Stimulated activated CD8-positive, alpha-beta memory T cell treated with anti-CD3 and anti-CD28 coated beads, Interleukin-12 subunit alpha, Interleukin-12 subunit beta, amount 100 ng/mL, for 24 hours (primary cell): Measurements from ENCODE around the gene FBLN2.

Experiments used
- DNase-seq: peaks from one replicate; pipeline ENCODE4 v3.0.0-alpha.2; 2020; ENCODE audit errors: extremely low read depth

FBLN2 gene

DNA sequence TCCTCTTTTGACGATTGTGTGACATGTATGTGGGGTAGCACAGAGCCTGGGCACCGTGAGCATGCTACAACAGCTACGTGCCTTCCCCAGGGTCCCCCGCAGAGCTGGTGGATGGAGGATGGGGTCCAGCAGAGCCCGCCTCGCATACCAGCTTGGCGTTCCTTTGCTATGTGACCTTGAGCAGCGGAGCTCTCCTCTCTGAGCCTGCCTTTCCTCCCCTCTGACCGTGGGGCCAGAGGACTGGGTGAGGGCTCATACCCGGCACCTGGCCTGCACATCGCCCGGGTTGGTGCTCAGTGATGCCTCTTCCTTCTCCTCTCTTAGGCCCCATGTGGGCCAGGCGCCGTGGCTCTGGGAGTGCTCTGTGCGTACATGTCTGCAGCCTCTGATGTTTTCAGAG lies 73.4 kb downstream of the FBLN2 start:
- no peak for DNase-seq

DNA sequence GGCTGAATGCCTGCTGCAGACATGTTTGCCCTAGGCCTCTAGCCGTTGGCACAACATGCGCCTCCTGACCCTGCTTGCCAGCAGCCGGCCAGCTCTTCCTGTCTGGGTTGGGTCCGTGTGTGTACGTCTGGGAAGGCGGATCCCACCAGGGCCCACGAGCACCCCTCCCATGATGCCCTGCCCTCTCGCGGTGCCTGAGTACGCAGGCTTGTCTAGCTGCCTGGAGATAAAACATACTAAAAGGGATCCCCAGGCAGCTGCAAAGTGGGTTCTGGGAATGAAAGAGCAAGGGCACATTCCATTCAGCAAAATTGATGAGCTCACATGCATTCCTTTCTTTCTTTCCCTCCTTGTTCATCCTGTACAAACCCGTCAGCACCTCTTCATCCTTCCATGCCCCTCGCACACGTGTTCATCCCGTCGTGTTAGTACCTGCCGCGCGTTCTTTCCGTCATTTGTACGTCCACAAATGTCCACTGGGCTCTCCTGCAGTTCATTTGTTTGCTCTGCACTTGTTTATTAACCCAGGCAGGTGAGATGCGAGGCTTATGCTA lies 74.3 kb downstream of the FBLN2 start:
- no peak for DNase-seq

DNA sequence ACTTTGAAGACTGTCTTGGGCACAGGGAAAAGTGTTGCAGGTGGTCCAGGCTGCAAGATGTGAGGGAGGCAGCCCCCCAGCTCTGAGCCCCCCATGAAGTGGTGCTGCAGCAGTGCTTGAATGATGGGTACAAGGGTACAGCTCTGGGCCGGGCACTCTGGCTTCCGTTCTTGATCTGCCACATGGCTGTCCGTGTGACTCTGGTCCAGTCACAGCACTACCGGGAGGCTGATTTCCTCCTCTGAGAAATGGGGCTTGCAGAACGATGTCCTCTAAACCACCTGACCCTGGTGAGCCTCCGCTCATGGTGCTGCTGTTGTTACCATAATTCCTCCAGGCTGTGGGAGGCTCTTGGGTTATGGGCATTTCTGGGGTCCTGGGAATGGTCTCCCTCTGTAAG lies 75.1 kb downstream of the FBLN2 start:
- DNase-seq: no peak

DNA sequence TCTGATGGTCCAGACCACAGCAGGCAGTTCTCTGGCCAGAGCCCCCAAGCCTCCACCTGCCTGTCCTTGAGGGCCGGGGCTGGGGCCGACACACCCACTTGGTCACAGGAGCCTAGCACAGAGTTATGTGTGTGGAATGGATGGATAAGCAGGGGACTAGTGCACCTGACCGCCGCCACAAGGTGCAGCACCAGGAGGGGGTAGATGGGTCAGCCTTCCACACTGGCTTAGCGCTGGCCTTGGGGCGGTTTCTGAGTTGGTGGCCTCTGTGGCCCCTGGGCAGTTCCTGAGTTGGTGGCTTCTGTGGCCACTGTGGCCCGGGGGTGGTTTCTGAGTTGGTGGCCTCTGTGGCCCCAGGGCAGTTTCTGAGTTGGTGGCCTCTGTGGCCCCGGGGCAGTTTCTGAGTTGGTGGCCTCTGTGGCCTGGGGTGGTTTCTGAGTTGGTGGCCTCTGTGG lies 75.8 kb downstream of the FBLN2 start:
- DNase-seq: no peak

DNA sequence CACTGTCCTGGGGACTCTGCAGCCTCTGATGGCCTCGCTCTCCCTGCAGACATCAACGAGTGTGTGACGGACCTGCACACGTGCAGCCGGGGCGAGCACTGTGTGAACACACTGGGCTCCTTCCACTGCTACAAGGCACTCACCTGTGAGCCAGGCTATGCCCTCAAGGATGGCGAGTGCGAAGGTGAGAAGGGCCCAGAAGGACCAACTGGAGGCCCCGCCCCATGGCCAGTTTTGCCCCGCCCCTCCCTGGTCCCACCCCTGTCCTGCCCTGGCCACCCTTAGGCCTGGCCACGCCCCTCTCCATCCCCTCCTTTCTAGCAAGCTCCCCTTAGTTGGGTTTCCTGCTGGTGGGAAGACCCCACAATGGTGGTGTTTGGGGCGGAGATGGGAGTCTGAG lies 77.5 kb downstream of the FBLN2 start:
- no peak for DNase-seq

DNA sequence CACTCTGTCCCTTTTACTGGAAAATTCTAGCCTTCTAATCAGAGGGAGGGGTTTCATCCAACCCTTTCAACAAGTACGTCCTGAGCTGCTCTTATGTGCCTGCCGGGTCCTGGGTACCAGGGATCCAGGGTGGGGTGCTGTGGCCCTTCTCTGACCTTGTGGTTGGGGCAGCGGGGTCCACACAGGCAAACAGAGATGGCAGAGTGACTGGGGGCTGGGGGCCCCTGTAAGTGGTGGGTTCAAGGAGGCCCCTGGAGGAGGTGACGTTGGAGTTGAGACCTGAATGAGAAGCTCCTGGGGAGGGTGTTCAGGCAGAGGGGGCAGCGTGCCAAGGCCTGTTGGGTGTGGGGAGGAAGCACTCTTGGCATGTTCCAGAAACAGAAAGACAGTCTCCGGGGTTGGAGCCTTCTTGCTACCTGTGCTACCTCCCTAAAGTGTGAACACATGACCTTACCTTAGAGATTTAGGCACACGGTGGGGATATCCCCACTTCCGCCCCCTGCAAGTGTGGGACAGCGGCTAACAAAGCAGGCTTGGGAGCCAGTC lies 78.1 kb downstream of the FBLN2 start:
- no peak for DNase-seq

DNA sequence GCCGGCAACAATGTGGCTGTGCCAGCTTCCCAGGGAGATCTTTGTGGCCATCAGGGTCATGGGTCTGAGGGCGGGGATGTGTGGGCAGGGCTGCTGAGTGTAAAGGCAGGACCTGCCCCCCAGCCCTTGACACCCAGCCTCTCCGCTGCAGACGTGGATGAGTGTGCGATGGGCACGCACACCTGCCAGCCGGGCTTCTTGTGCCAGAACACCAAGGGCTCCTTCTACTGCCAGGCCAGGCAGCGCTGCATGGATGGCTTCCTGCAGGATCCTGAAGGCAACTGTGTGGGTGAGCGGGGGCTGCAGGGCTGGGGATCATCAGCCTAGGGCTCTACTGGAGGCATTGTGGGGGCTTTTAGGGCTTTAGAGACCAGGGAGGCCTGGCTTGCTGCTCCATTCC lies 78.8 kb downstream of the FBLN2 start:
- no peak for DNase-seq

DNA sequence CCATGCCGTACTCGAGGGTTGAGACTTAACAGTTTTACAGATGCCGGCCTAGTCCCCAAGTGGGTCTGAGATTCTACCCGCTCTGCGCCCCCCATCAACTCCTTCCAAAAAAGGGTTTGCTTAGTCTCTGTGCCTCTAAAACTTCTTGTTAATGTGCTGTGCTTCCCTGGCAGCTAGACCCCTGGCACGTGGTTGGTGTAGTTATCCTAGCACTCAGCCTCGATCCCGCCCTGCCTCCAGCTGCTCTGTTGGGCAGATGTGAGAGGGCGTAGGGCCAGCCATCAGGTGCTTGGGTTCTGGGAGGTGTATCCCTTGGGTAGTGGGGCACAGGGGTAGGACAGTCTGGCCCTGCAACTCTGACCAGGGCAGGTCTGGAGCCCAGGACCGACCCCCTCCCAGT lies 79.5 kb downstream of the FBLN2 start:
- DNase-seq: no peak

DNA sequence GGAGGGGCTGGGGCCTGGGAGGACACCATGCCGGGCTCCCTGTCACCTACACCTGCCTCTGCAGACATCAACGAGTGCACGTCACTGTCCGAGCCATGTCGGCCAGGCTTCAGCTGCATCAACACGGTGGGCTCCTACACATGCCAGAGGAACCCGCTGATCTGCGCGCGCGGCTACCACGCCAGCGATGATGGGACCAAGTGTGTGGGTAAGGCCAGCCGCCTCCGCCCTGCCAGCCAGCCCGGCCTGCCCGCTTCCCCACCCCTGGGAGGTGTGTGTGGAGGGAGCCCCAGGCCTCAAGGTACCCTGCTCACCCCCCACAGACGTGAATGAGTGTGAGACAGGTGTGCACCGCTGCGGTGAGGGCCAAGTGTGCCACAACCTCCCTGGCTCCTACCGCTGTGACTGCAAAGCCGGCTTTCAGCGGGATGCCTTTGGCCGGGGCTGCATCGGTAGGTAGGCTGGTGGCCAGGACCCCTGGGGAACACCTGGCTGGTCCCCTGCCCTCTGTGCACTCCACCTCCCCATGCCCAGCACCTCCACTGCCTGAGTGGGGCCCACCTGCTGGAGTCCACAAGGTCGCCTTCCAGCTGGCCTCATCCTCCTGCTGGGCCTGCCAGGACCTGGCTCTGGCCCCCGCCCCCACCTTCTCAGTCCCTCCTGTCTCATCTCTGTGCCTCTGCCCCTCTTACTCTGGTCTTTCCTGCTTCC lies 80.1 kb downstream of the FBLN2 start:
- no peak for DNase-seq

DNA sequence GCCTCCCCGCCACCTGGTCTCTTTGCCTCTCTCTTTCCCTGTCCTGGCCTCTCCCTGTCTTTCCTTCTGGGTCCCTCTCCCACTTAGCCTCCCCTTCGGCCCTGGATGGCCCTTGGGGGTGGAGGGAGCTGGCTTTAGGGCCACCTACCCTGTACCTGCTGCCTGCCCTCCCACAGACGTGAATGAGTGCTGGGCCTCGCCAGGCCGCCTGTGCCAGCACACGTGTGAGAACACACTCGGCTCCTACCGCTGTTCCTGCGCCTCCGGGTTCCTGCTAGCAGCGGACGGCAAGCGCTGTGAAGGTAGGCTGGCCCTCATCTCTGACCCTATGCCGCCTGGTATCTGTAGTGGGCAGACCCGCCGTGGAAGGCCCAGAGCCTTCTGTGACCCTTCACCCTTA lies 80.7 kb downstream of the FBLN2 start:
- DNase-seq: no peak

DNA sequence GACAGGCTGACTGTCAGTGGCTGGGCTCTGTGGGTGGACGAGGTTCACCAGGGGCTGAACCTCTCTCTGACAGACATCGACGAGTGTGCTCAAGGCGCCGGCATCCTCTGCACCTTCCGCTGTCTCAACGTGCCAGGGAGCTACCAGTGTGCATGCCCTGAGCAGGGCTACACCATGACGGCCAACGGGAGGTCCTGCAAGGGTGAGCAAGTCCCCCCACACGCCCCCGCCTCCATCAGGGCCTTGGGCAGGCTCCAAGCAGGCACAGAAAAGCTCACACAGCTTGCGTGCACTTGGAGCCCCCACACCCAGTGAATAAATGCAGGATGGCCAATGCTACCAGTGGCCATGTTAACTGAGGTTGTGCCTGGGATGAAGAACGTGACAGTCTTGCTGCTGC lies 82.3 kb downstream of the FBLN2 start:
- no peak for DNase-seq

DNA sequence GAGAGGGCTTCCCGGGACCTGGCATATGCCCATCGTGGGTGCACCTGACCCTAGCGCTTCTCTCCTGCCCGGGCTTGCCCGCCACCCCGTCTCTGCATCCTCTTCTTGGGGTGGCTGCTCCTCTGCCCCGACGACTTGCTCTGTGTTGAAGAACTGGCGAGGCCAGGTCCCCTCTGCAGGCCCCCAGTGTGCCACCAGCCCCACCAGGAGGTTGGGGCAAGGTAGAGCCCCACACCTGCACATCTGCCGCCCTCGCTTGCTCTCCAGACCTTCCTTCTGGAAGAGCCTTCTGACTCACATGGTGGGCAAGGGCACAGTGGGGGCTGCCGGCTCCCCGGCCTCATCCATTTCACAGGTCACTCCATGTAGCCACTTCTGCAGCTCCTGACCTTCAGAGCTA lies 84.3 kb downstream of the FBLN2 start:
- DNase-seq: no peak

DNA sequence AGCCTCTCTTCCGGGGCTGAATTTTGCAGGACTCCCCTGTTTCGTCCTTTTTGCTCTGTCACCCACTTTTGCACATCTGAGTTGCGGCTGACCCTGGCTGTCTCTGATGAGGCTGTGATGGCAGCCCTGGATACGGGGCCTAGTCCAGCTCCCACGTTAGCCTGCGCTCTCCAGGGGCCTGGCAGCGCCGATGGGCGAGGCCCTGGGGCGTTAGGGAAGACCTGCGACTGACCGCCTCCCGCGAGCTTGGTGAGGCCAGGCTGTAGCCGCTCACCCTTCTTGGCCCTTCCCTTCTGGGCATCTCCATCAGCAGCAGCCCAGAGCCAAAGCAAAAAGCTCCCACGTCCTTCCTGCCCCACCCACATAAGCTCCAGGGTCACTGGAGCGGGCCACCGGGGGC lies 85.2 kb downstream of the FBLN2 start:
- no peak for DNase-seq

DNA sequence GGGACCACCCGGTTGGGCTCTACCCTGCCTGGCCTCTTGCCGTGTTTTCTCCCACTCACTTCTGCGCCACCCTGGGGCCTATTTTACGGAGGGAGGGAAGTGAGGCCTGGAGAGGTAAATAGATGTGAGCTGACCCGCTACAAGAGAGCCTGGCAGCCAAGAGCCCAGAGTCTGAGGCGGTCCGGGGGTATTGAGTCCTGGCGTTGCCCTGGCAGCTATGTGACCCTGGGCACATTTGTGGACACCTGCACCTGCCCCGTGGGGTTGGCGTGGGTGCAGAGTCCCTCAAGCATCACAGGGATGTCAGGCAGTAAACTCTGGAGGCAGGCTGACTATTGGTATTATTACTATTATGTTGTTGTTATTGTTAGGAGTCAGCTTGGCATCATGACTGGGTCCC lies 85.7 kb downstream of the FBLN2 start:
- DNase-seq: no peak

DNA sequence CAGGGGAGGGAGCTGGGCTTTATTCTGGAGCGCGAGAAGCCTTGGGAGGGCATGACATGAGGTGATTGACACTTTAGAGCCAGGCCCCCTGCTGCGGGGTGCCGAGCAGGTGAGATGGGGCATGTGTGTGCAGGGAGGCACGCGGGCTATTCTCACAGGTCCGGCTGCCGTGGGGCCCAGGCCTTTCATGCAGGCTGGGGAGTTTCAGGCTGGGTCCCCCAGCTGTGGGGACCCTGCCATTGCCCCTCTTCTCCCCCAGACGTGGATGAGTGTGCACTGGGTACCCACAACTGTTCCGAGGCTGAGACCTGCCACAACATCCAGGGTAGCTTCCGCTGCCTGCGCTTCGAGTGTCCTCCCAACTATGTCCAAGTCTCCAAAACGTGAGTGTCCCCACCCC lies 87.3 kb downstream of the FBLN2 start:
- no peak for DNase-seq

DNA sequence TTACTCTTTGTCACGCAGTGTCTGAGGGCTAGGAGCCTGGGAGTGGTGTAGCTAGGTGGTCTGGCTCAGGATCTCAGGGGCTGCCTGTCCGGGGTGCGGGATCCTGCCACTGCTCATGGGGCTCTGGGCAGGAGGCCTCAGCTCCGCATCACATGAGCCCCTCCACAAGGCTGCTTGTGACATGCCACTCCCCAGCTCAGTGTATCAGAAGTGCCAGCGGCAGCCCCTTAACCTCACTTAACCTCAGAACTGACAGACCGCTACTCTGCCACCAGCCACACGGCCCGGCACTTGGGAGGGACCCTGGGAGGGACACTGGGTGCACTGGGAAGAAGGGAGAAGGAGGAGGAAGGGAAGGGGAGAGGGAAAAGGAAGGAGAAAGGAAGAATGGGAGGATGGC lies 87.9 kb downstream of the FBLN2 start:
- DNase-seq: no peak

DNA sequence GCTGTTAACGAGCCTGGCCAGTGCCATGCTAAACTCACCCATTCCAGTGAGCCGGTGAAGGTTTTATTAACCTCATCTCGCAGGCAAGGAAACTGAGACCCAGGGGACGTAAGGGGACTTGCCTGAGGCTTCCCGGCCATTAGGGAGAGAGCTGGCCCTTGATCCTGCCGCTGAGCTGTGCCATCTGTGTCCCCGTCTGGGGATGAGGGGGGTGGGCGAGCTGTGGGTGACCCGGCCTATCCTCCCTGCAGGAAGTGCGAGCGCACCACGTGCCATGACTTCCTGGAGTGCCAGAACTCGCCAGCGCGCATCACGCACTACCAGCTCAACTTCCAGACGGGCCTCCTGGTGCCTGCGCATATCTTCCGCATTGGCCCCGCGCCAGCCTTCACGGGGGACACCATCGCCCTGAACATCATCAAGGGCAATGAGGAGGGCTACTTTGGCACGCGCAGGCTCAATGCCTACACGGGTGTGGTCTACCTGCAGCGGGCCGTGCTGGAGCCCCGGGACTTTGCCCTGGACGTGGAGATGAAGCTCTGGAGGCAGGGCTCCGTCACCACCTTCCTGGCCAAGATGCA lies 88.5 kb downstream of the FBLN2 start:
- no peak for DNase-seq

DNA sequence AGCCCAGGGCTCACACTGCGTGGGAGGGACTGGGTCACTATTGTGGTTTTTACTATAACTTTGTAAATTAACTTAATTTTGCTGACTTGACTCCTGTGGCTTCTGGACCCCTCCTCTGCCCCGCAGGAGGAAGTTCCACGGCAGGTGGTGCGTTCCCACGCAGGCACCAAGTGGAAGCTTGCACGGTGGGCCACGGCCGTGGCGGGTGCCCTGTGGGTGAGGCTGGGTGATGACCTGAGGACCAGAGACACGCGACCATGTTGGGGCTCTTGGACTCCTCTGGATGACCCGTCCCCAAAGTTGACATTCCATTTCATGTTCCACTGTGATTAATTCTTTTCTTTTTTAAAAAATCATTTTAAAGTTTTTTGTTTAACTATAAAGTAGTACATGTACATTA lies 89.0 kb downstream of the FBLN2 start:
- no peak for DNase-seq

DNA sequence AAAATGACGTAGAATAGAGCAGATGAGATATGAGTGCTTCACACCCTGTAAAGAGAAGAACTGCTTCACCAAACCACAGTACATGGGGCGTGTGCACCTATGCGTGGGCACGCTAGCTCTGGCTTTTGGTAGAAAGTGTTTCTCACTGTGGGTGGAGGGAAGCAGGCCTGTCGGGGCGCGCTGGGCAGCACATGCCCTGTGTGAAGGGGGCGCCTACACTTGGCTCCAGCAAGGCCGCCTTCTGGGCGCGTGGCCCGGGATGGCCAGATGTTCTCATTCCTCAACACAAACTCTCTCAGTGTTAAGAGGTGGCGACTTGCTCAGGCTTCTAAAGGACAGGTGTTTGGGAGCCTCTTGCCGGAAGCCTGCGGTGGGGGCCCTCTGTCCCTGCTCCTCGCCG lies 90.0 kb downstream of the FBLN2 start:
- no peak for DNase-seq

DNA sequence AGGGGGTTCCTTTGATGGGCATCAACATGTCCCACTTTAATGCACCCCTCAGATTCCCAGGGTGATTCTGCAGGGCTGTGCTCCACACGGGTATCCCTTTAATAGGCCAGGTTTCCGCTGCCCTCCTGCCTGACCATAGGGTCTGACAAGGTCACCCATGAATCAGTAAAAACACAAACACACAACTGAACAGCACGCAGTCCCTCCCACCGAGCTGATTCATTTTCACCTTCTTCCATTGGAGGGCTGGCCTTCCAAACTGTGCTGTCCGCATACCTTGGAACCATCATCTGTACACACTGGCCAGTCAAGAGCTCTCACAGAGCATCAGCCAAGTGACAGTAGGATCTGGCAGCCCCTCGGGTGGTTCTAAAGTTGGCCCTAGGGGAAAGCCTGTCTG lies 93.7 kb downstream of the FBLN2 start:
- no peak for DNase-seq

DNA sequence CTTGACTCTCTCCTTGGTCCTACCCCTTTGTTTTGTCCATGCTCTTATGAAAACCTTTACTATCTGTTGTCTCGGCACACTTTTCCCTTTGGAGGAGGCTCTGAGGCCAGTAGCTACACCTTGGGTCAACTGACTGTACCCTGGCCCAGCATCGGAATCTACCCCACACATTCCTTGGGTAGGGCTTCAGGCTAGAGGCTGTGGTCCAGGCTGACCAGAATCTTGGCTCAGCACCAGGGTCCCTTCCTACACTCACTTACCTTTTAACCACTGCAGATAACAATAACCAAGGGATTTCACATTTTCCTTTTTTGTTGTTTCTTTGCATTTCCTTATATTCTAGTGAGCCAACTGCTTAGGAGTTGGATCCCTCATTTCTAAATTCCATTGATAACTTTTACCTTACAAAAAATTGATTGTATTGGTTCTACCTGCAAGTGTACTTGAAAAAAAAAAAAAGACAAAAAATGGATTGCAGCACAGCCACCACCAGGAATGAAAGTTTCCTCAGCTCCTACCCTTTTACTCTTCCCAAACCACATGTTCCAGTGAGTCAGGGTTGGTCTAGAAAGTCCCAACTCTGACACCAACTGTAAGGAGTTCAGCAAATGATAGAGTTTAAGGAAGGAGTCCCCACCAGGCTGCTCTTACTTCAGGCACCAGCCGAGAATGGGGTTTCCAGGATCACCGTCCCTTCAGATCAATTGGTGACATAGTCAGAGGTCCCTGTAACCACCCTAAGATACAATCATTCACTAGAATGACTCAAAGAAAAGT lies 95.6 kb downstream of the FBLN2 start:
- DNase-seq: no peak

DNA sequence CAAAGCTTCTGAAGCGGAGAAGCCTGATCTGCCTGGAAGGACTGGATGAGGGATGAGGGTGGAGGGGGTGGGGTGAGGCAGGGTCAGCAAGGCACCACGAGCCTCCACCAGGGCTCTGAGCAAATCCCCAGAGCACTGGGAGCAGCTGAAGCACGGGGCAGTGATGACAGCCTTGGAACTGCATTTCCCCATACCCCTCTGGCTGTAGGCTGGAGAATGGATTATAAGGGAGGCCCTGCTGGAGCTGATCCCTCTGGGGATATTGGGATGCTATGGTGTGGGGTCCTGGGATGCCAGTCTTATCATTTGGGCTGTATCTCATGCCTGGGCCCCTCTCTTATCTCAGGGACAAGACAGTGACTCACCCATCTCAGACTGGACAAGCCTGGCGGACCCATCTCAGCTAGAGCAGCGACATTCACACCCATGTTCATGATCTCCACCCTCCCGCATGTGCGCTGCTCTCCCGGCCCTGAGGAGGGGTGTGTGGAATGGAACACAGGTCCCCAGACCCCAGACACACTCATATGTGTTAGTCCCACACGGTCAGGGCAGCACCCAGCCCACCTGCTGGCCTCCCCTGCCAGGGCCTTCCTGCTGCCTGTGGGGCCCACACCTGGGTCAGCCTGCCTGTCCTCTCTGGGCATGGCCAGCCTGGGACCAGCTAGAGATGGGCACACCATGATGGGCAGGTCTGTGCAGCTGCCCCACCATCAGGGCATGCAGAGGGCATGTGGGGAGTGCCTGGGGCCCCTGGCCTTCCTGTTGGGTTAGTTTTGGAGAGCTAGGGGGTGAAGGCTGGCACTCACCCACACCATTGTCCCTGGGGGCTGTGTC lies 97.1 kb downstream of the FBLN2 start:
- no peak for DNase-seq
